ENCODE measurements around the gene CCM2.
"Not testable (repeated sequence)": the region's sequence is repeated elsewhere in the genome, so short reads cannot be mapped to it uniquely, and the experiment has no call there.

The CCM2 gene

GRCh38 chr7:45028920-45029344, 28.9 kb downstream of the CCM2 start:
- no peak overlapping the region for H3K4me3 ChIP-seq (replicated peaks; ENCODE audit: low read depth, low read length)
- DNase-seq (ENCODE audit: low read depth), result no peak
- TF ChIP-seq CTCF (IDR thresholded peaks at IDR 0.05; ENCODE audit: low read length, missing control alignments), result no peak

- no peak for DNase-seq (ENCODE audit: low read depth)
- no peak overlapping the region for H3K4me3 ChIP-seq (replicated peaks; ENCODE audit: low read depth, low read length)
- TF ChIP-seq CTCF (IDR thresholded peaks at IDR 0.05; ENCODE audit: low read length, missing control alignments), result no peak
These were observed 31.8 kb downstream of the CCM2 start for GRCh38 chr7:45031829-45032228.

- no peak for DNase-seq (ENCODE audit: low read depth)
- TF ChIP-seq CTCF (IDR thresholded peaks at IDR 0.05; ENCODE audit: low read length, missing control alignments), result no peak
- H3K4me3 ChIP-seq (replicated peaks; ENCODE audit: low read depth, low read length), result no peak overlapping the region
These were observed 32.4 kb downstream of the CCM2 start for GRCh38 chr7:45032421-45032820.

- DNase-seq (ENCODE audit: low read depth), result no peak
- no peak overlapping the region for H3K4me3 ChIP-seq (replicated peaks; ENCODE audit: low read depth, low read length)
- no peak for TF ChIP-seq CTCF (IDR thresholded peaks at IDR 0.05; ENCODE audit: low read length, missing control alignments)
These were observed 33.4 kb downstream of the CCM2 start for GRCh38 chr7:45033261-45033930.

- no peak overlapping the region for H3K4me3 ChIP-seq (replicated peaks; ENCODE audit: low read depth, low read length)
- TF ChIP-seq CTCF (IDR thresholded peaks at IDR 0.05; ENCODE audit: low read length, missing control alignments), result no peak
- DNase-seq (ENCODE audit: low read depth), result no peak
These were observed 33.9 kb downstream of the CCM2 start for GRCh38 chr7:45033931-45034290.

GRCh38 chr7:45034710-45035109, 34.7 kb downstream of the CCM2 start:
- DNase-seq (ENCODE audit: low read depth), result not testable (repeated sequence)

GRCh38 chr7:45035371-45035770, 35.4 kb downstream of the CCM2 start:
- no peak for TF ChIP-seq CTCF (IDR thresholded peaks at IDR 0.05; ENCODE audit: low read length, missing control alignments)
- DNase-seq (ENCODE audit: low read depth), result no peak
- H3K4me3 ChIP-seq (replicated peaks; ENCODE audit: low read depth, low read length), result no peak overlapping the region

More at GRCh38 chr7:45034710-45035109, 34.7 kb downstream of the CCM2 start:
- not testable (repeated sequence) for H3K4me3 ChIP-seq (replicated peaks; ENCODE audit: low read depth, low read length)
